SJSA1 (cell line): ENCODE results near the gene NUP153. TPM values are rescaled to one million over a fixed set of nuclear protein-coding genes. Genes with fewer than 3 reads are reported as not detected.
A peak's percentile ranks its signal among the peaks of the same experiment; 100 is the strongest.

ENCODE experiments used
- DNase-seq, 2 experiments: peaks; one replicate each; pipeline ENCODE4 v3.0.0-alpha.2; 2015 to 2020; ENCODE audit warnings: low spot score in 2 of 2, low read depth in 1 of 2
- H3K27ac ChIP-seq: fragments of 250-450 bp; sonication (Bioruptor Pico); 2 replicates; pipeline ENCODE4 v1.5.1; 2020; ENCODE audit warnings: mild to moderate bottlenecking, moderate library complexity
- H3K27me3 ChIP-seq: fragments of 250-450 bp; sonication (Bioruptor Pico); replicated peaks from 2 replicates; pipeline ENCODE4 v1.5.1; 2020; ENCODE audit warnings: mild to moderate bottlenecking, moderate library complexity
- H3K36me3 ChIP-seq: fragments of 250-450 bp; sonication (Bioruptor Pico); 2 replicates; pipeline ENCODE4 v1.5.1; 2020; ENCODE audit warnings: mild to moderate bottlenecking
- H3K4me1 ChIP-seq: fragments of 250-450 bp; sonication (Bioruptor Pico); replicated peaks from 2 replicates; pipeline ENCODE4 v1.6.1; 2021; ENCODE audit warnings: mild to moderate bottlenecking
- H3K4me3 ChIP-seq: fragments of 250-450 bp; sonication (Bioruptor Pico); 2 replicates; pipeline ENCODE4 v1.5.1; 2020; ENCODE audit warnings: mild to moderate bottlenecking
- H3K9me3 ChIP-seq: fragments of 250-450 bp; sonication (Bioruptor Pico); replicated peaks from 2 replicates; pipeline ENCODE4 v1.5.1; 2020; ENCODE audit warnings: mild to moderate bottlenecking
- total RNA-seq: library from RNA; depleted of rRNA; stranded (reverse); fragments of >200 nt; shearing (Covaris generic); gene quantifications from 2 replicates; pipeline ENCODE4 v1.2.3, GENCODE V29; 2014

Gene NUP153
- total RNA-seq, 1 experiment from 2014 or later: 50.5 TPM

GRCh38 chr6:17665132-17665531, 41.6 kb downstream of the NUP153 start:
- Histone ChIP-seq H3K27me3 (no peaks in the 10 kb centered on the region), H3K27ac (no peak overlapping the region), H3K36me3 (peaks cover 86% of the 10 kb centered on the region), H3K4me1 (no peaks in the 10 kb centered on the region), H3K4me3 (no peak overlapping the region), H3K9me3 (no peaks in the 10 kb centered on the region)
- no peak for DNase-seq

GRCh38 chr6:17663226-17663625, 43.5 kb downstream of the NUP153 start:
- H3K4me1 ChIP-seq: no peaks in the 10 kb centered on the region
- no peaks in the 10 kb centered on the region for H3K9me3 ChIP-seq
- no peak for DNase-seq
- peaks cover 88% of the 10 kb centered on the region for H3K36me3 ChIP-seq
- H3K4me3 ChIP-seq: no peak overlapping the region
- no peak overlapping the region for H3K27ac ChIP-seq
- no peaks in the 10 kb centered on the region for H3K27me3 ChIP-seq

- Histone ChIP-seq H3K4me1 (no peaks in the 10 kb centered on the region), H3K27me3 (no peaks in the 10 kb centered on the region), H3K9me3 (no peaks in the 10 kb centered on the region), H3K36me3 (peaks cover 90% of the 10 kb centered on the region), H3K27ac (no peak overlapping the region), H3K4me3 (no peak overlapping the region)
- DNase-seq: no peak
Observed at GRCh38 chr6:17662585-17662984, 44.1 kb downstream of the NUP153 start.

GRCh38 chr6:17656644-17657043, 50.1 kb downstream of the NUP153 start:
- Histone ChIP-seq H3K27me3 (no peaks in the 10 kb centered on the region), H3K36me3 (peaks cover 94% of the 10 kb centered on the region), H3K4me1 (0 out of 2 replicates have a peak, but pooled peaks cover 6% of the 10 kb centered on the region), H3K4me3 (no peak overlapping the region), H3K27ac (no peak overlapping the region), H3K9me3 (no peaks in the 10 kb centered on the region)
- no peak for DNase-seq

GRCh38 chr6:17656092-17656491, 50.6 kb downstream of the NUP153 start:
- 0 out of 2 replicates have a peak, but pooled peaks cover 6% of the 10 kb centered on the region for H3K4me1 ChIP-seq
- H3K27me3 ChIP-seq: no peaks in the 10 kb centered on the region
- DNase-seq: peak in 1 of 2 experiments; percentile 9
- H3K4me3 ChIP-seq: no peak overlapping the region
- H3K9me3 ChIP-seq: no peaks in the 10 kb centered on the region
- H3K36me3 ChIP-seq: peaks cover 92% of the 10 kb centered on the region
- H3K27ac ChIP-seq: no peak overlapping the region

GRCh38 chr6:17653198-17653882, 53.4 kb downstream of the NUP153 start:
- Histone ChIP-seq H3K9me3 (no peaks in the 10 kb centered on the region), H3K36me3 (peaks cover 93% of the 10 kb centered on the region), H3K4me1 (0 out of 2 replicates have a peak, but pooled peaks cover 6% of the 10 kb centered on the region), H3K4me3 (no peak overlapping the region), H3K27ac (no peak overlapping the region), H3K27me3 (no peaks in the 10 kb centered on the region)
- DNase-seq: no peak

- Histone ChIP-seq H3K36me3 (peaks cover 91% of the 10 kb centered on the region), H3K27me3 (no peaks in the 10 kb centered on the region), H3K4me3 (no peak overlapping the region), H3K27ac (no peak overlapping the region), H3K9me3 (no peaks in the 10 kb centered on the region), H3K4me1 (0 out of 2 replicates have a peak, but pooled peaks cover 6% of the 10 kb centered on the region)
- no peak for DNase-seq
Observed at GRCh38 chr6:17650656-17651309, 55.9 kb downstream of the NUP153 start.

GRCh38 chr6:17648745-17649144, 58.0 kb downstream of the NUP153 start:
- Histone ChIP-seq H3K4me1 (0 out of 2 replicates have a peak, but pooled peaks cover 6% of the 10 kb centered on the region), H3K4me3 (no peak overlapping the region), H3K27ac (no peak overlapping the region), H3K36me3 (peaks cover 91% of the 10 kb centered on the region), H3K9me3 (no peaks in the 10 kb centered on the region), H3K27me3 (no peaks in the 10 kb centered on the region)
- no peak for DNase-seq

GRCh38 chr6:17640477-17640917, 66.2 kb downstream of the NUP153 start:
- Histone ChIP-seq H3K4me3 (no peak overlapping the region), H3K27me3 (no peaks in the 10 kb centered on the region), H3K9me3 (no peaks in the 10 kb centered on the region), H3K4me1 (no peaks in the 10 kb centered on the region), H3K36me3 (peaks cover 98% of the 10 kb centered on the region), H3K27ac (no peak overlapping the region)
- no peak for DNase-seq

- no peak overlapping the region for H3K4me3 ChIP-seq
- no peak for DNase-seq
- H3K36me3 ChIP-seq: peaks cover 95% of the 10 kb centered on the region
- no peak overlapping the region for H3K27ac ChIP-seq
- H3K27me3 ChIP-seq: no peaks in the 10 kb centered on the region
- no peaks in the 10 kb centered on the region for H3K9me3 ChIP-seq
- no peaks in the 10 kb centered on the region for H3K4me1 ChIP-seq
Observed at GRCh38 chr6:17638212-17638715, 68.5 kb downstream of the NUP153 start.

GRCh38 chr6:17635568-17635967, 71.2 kb downstream of the NUP153 start:
- Histone ChIP-seq H3K4me3 (no peak overlapping the region), H3K9me3 (no peaks in the 10 kb centered on the region), H3K4me1 (no peaks in the 10 kb centered on the region; the same call in 1 of the 2 replicates), H3K36me3 (peaks cover 91% of the 10 kb centered on the region), H3K27me3 (no peaks in the 10 kb centered on the region), H3K27ac (no peak overlapping the region)
- no peak for DNase-seq

- H3K36me3 ChIP-seq: peaks cover 90% of the 10 kb centered on the region
- peaks cover 6% of the 10 kb centered on the region; the same call in 1 of the 2 replicates for H3K4me1 ChIP-seq
- H3K27ac ChIP-seq: no peak overlapping the region
- H3K4me3 ChIP-seq: no peak overlapping the region
- DNase-seq: no peak
- H3K9me3 ChIP-seq: no peaks in the 10 kb centered on the region
- no peaks in the 10 kb centered on the region for H3K27me3 ChIP-seq
Observed at GRCh38 chr6:17633465-17634188, 73.1 kb downstream of the NUP153 start.

GRCh38 chr6:17632934-17633333, 73.8 kb downstream of the NUP153 start:
- Histone ChIP-seq H3K4me3 (no peak overlapping the region), H3K27me3 (no peaks in the 10 kb centered on the region), H3K27ac (no peak overlapping the region), H3K4me1 (peaks cover 6% of the 10 kb centered on the region; the same call in 1 of the 2 replicates), H3K36me3 (peaks cover 88% of the 10 kb centered on the region), H3K9me3 (no peaks in the 10 kb centered on the region)
- no peak for DNase-seq
